Stimulated activated naive B cell treated with anti-CD40 and anti-IgM and Interleukin-4, amounts not matched to agents 10 μg/mL and 1 μg/mL and 100 μg/mL, for 72 hours (primary cell): Measurements from ENCODE around the gene SLC2A13.
"Not testable (repeated sequence)": the region's sequence is repeated elsewhere in the genome, so short reads cannot be mapped to it uniquely, and the experiment has no call there.

Source experiments
- ATAC-seq, 2 donors: fragments of 150-1000 bp; cut with Tn5 transposase; replicated peaks; 2 replicates each; pipeline ENCODE4 v1.10.0; 2021; ENCODE audit warnings: moderate library complexity in 1 of 2
- DNase-seq: peaks from one replicate; pipeline ENCODE4 v3.0.0; 2021
- H3K27ac Mint-ChIP-seq: one replicate; pipeline ENCODE4 v1.8.0; 2022; ENCODE audit warnings: mild to moderate bottlenecking, mixed read lengths
- H3K27me3 Mint-ChIP-seq, 2 donors: one replicate each; pipeline ENCODE4 v1.8.0; 2022; ENCODE audit warnings: mixed read lengths in 2 of 2
- H3K36me3 Mint-ChIP-seq, 2 donors: one replicate each; pipeline ENCODE4 v1.8.0; 2022; ENCODE audit warnings: mixed read lengths in 2 of 2, mild to moderate bottlenecking in 1 of 2
- H3K4me1 Mint-ChIP-seq, 2 donors: one replicate each; pipeline ENCODE4 v1.8.0; 2022; ENCODE audit warnings: mixed read lengths in 2 of 2, mild to moderate bottlenecking in 1 of 2
- H3K4me3 Mint-ChIP-seq, 2 donors: one replicate each; pipeline ENCODE4 v1.8.0; 2022; ENCODE audit warnings: mild to moderate bottlenecking in 2 of 2, mixed read lengths in 2 of 2, moderate library complexity in 1 of 2
- H3K9me3 Mint-ChIP-seq, 2 donors: one replicate each; pipeline ENCODE4 v1.8.0; 2022; ENCODE audit warnings: mixed read lengths in 2 of 2, mild to moderate bottlenecking in 1 of 2

The SLC2A13 gene

DNA sequence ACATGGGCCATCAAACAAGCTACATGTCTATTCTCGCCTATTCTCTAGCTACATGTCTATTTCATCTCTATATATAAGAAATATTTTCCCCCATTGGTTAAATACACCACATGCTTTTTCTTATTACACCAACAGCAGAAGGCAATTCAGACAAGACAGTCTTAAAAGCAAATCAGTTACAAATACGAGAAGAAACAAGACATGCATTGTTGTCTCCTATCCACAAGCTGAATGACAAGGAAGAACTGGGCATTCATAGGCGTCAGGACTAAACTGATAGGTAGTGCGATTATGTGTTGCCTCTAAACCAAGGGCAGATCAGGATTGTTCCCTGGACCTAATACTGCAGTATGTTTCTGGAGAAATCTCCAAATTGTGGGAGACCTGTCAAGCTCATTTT is 19.4 kb downstream of the SLC2A13 start:
- DNase-seq (no peak), ATAC-seq (no peak)
- Mint-ChIP-seq H3K9me3 (no peaks in the 10 kb centered on the region), H3K27me3 (no peaks in the 10 kb centered on the region), H3K4me1 (peaks cover 0 to 5% of the 10 kb centered on the region in 2 donors), H3K27ac (no peak overlapping the region), H3K4me3 (no peak overlapping the region), H3K36me3 (peaks cover 3 to 4% of the 10 kb centered on the region in 2 donors)

- ATAC-seq (no peak), DNase-seq (no peak)
- Mint-ChIP-seq H3K36me3 (peaks cover 2 to 4% of the 10 kb centered on the region in 2 donors), H3K4me3 (no peak overlapping the region), H3K9me3 (peaks cover 0 to 4% of the 10 kb centered on the region in 2 donors), H3K4me1 (peaks cover 0 to 4% of the 10 kb centered on the region in 2 donors), H3K27me3 (no peaks in the 10 kb centered on the region), H3K27ac (no peak overlapping the region)
Observed at GRCh38 chr12:40078266-40078665, 27.6 kb downstream of the SLC2A13 start.

- H3K9me3 Mint-ChIP-seq: peaks cover 0 to 4% of the 10 kb centered on the region in 2 donors
- H3K36me3 Mint-ChIP-seq: peaks cover 2 to 4% of the 10 kb centered on the region in 2 donors
- no peaks in the 10 kb centered on the region for H3K4me1 Mint-ChIP-seq
- H3K27me3 Mint-ChIP-seq: no peaks in the 10 kb centered on the region
- ATAC-seq: no peak
- DNase-seq: no peak
- H3K4me3 Mint-ChIP-seq: no peak overlapping the region
- no peak overlapping the region for H3K27ac Mint-ChIP-seq
Observed at GRCh38 chr12:40075458-40075857, 30.4 kb downstream of the SLC2A13 start.

GRCh38 chr12:40068416-40068815 is 37.5 kb downstream of the SLC2A13 start:
- H3K36me3 Mint-ChIP-seq: no peaks in the 10 kb centered on the region
- no peaks in the 10 kb centered on the region for H3K9me3 Mint-ChIP-seq
- no peaks in the 10 kb centered on the region for H3K27me3 Mint-ChIP-seq
- H3K27ac Mint-ChIP-seq: no peak overlapping the region
- no peak overlapping the region for H3K4me3 Mint-ChIP-seq
- ATAC-seq: no peak
- H3K4me1 Mint-ChIP-seq: no peaks in the 10 kb centered on the region
- no peak for DNase-seq

DNA sequence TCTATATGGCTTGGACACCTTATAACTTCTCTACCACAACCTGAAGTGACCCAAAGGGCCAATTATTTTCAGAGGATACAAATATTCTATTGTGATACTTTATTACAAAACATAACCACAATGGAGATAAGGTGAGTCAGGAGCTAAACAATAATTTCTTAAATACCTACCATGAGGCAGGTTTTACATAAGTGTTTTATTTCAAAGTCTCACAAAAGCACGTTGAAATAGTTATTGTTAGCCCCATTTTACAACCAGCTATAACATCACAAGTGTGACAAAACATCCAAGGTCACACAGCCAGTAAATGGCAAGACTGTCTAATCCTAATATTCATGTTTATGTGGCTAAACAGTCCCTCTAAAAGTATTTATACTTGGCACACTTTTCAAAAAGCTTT is 40.2 kb downstream of the SLC2A13 start:
- H3K36me3 Mint-ChIP-seq: no peaks in the 10 kb centered on the region
- H3K4me1 Mint-ChIP-seq: no peaks in the 10 kb centered on the region
- H3K4me3 Mint-ChIP-seq: no peak overlapping the region
- H3K27ac Mint-ChIP-seq: no peak overlapping the region
- H3K9me3 Mint-ChIP-seq: no peaks in the 10 kb centered on the region
- DNase-seq (no peak), ATAC-seq (no peak)
- H3K27me3 Mint-ChIP-seq: no peaks in the 10 kb centered on the region

DNA sequence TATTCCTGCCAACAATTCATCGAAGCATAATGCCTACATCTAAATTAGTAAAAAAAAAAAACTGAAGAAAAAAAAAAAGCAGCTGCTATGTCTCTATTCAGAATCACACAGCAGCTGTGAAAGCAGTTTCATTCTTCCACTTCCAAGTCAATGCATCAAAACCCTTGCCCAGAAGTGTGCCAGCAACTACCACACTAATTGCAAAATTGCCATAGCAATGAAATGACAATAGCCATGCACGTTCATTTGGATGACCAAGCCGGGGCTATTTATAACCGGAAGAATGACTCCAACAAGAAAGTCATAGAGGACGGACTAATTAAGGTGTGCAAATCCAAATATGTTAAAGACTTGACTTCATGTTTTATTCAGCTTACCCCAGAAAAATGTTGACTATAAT is 42.5 kb downstream of the SLC2A13 start:
- no peaks in the 10 kb centered on the region for H3K36me3 Mint-ChIP-seq
- no peak overlapping the region for H3K27ac Mint-ChIP-seq
- no peaks in the 10 kb centered on the region for H3K4me1 Mint-ChIP-seq
- no peaks in the 10 kb centered on the region for H3K9me3 Mint-ChIP-seq
- no peak overlapping the region for H3K4me3 Mint-ChIP-seq
- no peaks in the 10 kb centered on the region for H3K27me3 Mint-ChIP-seq
- DNase-seq (no peak), ATAC-seq (no peak)

DNA sequence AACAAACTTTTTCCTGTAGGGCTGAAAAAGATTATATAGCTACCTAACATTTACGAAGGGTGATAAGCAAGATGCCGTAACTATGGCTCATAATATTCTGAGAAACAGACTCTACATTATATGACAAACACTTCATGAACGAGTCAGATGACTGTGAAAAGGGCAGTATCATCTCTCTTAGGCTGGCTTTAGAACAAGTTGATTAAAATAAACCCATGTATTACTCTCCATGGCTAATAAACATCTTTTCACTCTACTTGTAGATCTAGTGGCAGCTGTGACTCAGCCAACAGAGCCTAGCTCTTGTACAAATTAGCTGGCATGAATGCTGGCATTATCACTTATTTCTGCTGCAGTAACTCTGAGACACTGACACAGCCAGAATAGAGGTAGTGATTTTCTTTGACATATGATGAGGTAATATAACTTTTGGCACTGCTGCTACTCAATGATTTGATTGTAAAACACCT is 47.1 kb downstream of the SLC2A13 start:
- Mint-ChIP-seq H3K27me3 (no peaks in the 10 kb centered on the region), H3K4me3 (no peak overlapping the region), H3K36me3 (no peaks in the 10 kb centered on the region), H3K27ac (no peak overlapping the region), H3K9me3 (no peaks in the 10 kb centered on the region), H3K4me1 (no peaks in the 10 kb centered on the region)
- DNase-seq (no peak), ATAC-seq (no peak)

- H3K36me3 Mint-ChIP-seq: no peaks in the 10 kb centered on the region
- no peak overlapping the region for H3K4me3 Mint-ChIP-seq
- H3K4me1 Mint-ChIP-seq: no peaks in the 10 kb centered on the region
- DNase-seq (no peak), ATAC-seq (no peak)
- no peaks in the 10 kb centered on the region for H3K9me3 Mint-ChIP-seq
- H3K27me3 Mint-ChIP-seq: no peaks in the 10 kb centered on the region
- no peak overlapping the region for H3K27ac Mint-ChIP-seq
Observed at GRCh38 chr12:40056373-40056772, 49.5 kb downstream of the SLC2A13 start.

DNA sequence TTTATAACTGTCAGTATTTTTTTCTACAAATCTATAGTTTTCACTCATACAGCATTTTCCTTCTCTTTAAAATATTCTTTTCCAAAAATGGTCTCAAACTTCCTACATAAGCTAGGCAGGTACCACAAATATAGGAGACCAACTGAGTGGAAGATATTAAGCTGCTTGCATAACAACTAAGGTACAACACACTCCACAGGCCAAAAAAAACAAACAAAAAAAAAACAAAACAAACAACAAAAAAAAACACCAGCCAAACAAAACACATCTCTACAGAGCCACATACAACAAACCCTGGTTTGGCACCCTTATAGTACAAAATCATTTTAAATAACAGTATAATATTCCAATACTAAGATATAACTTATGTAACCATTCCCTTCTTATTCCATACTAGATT is 50.1 kb downstream of the SLC2A13 start:
- H3K36me3 Mint-ChIP-seq: no peaks in the 10 kb centered on the region
- H3K9me3 Mint-ChIP-seq: no peaks in the 10 kb centered on the region
- no peak for ATAC-seq
- no peaks in the 10 kb centered on the region for H3K27me3 Mint-ChIP-seq
- H3K27ac Mint-ChIP-seq: no peak overlapping the region
- no peaks in the 10 kb centered on the region for H3K4me1 Mint-ChIP-seq
- no peak for DNase-seq
- no peak overlapping the region for H3K4me3 Mint-ChIP-seq

- Mint-ChIP-seq H3K27ac (no peak overlapping the region), H3K9me3 (no peaks in the 10 kb centered on the region), H3K4me3 (no peak overlapping the region), H3K36me3 (no peaks in the 10 kb centered on the region), H3K27me3 (no peaks in the 10 kb centered on the region), H3K4me1 (no peaks in the 10 kb centered on the region)
- DNase-seq (no peak), ATAC-seq (no peak)
Observed at GRCh38 chr12:40055228-40055579, 50.7 kb downstream of the SLC2A13 start.

DNA sequence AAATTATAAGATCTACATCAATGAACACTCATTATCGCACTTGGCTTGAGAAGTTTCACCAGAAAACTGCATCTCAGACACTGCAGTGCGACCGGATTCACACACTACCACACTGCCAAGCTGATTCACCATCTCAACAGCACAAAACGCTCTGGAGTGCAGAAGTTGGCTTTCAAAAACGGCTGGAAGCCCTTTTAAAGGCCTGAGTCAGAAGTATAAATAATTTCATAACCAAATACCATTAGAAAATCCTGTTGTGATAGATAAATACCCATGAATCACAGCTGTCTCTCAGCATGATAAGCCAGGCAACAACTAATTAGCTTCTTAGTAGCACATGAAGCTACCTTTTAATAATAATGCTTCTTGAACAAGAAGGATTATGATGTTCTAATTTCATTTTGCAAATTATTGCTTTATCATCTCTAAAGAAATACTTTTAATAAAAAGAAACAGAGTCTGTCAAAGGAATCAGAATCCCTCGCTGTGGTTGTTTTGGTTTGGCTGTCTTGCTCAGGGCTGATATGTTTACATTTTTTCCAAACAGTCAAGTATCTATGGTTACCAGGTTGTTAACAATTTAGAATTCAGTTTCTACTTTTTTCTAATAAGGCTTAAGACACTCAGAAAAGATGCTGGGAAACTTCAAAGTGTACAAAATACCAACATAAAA is 51.2 kb downstream of the SLC2A13 start:
- Mint-ChIP-seq H3K4me1 (no peaks in the 10 kb centered on the region), H3K27me3 (no peaks in the 10 kb centered on the region), H3K9me3 (no peaks in the 10 kb centered on the region), H3K4me3 (no peak overlapping the region), H3K27ac (no peak overlapping the region), H3K36me3 (no peaks in the 10 kb centered on the region)
- no peak for DNase-seq
- no peak for ATAC-seq

- H3K9me3 Mint-ChIP-seq: no peaks in the 10 kb centered on the region
- H3K36me3 Mint-ChIP-seq: no peaks in the 10 kb centered on the region
Observed at GRCh38 chr12:40049268-40049667, 56.6 kb downstream of the SLC2A13 start.

GRCh38 chr12:40047002-40047401 is 58.9 kb downstream of the SLC2A13 start:
- H3K27ac Mint-ChIP-seq, DNase-seq, H3K4me1 Mint-ChIP-seq, ATAC-seq, H3K27me3 Mint-ChIP-seq, H3K4me3 Mint-ChIP-seq, H3K9me3 Mint-ChIP-seq, H3K36me3 Mint-ChIP-seq: not testable (repeated sequence)

More at GRCh38 chr12:40049268-40049667, 56.6 kb downstream of the SLC2A13 start:
- no peak for ATAC-seq
- H3K27ac Mint-ChIP-seq: no peak overlapping the region
- H3K4me1 Mint-ChIP-seq: no peaks in the 10 kb centered on the region
- DNase-seq: no peak
- H3K4me3 Mint-ChIP-seq: no peak overlapping the region
- no peaks in the 10 kb centered on the region for H3K27me3 Mint-ChIP-seq

DNA sequence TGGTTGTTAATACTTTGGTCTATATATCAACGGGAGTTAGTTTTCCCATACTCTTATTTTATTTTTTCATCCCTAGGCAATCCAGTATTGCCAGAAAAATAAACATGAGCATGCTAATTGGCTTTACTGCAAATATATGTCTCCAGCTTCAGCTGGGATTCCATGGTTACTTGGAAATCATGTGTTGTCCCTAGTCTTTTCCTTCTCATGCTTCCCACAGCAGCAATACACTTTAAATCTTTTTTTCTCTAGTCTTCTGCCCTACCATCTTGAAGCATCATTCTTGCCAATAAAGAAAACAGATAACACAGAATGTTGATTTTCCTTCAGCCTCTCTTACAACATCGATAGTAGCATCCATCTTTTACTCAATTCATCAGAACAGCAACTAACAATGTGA is 60.2 kb downstream of the SLC2A13 start:
- Mint-ChIP-seq H3K4me3 (no peak overlapping the region), H3K27me3 (no peaks in the 10 kb centered on the region), H3K9me3 (no peaks in the 10 kb centered on the region), H3K36me3 (peaks cover 0 to 9% of the 10 kb centered on the region in 2 donors), H3K27ac (no peak overlapping the region), H3K4me1 (no peaks in the 10 kb centered on the region)
- no peak for DNase-seq
- no peak for ATAC-seq

GRCh38 chr12:40044396-40044795 is 61.5 kb downstream of the SLC2A13 start:
- Mint-ChIP-seq H3K36me3 (peaks cover 0 to 9% of the 10 kb centered on the region in 2 donors), H3K4me1 (no peaks in the 10 kb centered on the region), H3K9me3 (no peaks in the 10 kb centered on the region), H3K27ac (no peak overlapping the region), H3K27me3 (no peaks in the 10 kb centered on the region), H3K4me3 (no peak overlapping the region)
- no peak for DNase-seq
- no peak for ATAC-seq

DNA sequence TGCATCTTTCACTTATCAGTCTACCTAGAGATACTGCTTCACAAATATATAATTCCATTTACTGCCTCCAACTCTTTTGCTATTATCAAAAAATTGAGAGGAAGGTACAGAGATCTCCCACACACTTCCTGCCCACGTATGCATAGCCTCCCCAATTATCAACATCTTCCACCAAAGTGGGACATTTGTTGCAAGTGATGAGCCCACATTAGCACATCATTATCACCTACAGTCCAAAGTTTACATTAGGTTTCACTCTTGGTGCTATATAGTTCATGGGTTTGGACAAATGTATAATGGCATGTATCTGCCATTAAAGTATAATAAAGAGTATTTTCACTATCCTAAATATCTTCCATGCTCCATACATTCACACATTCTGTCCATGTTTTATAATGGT is 66.3 kb downstream of the SLC2A13 start:
- no peak overlapping the region for H3K4me3 Mint-ChIP-seq
- peaks cover 0 to 9% of the 10 kb centered on the region in 2 donors for H3K36me3 Mint-ChIP-seq
- no peak for ATAC-seq
- DNase-seq: no peak
- no peaks in the 10 kb centered on the region for H3K27me3 Mint-ChIP-seq
- no peaks in the 10 kb centered on the region for H3K9me3 Mint-ChIP-seq
- no peak overlapping the region for H3K27ac Mint-ChIP-seq
- no peaks in the 10 kb centered on the region for H3K4me1 Mint-ChIP-seq
